SK-N-SH (cell line): Measurements from ENCODE around the gene ATP1A1. TPM values are rescaled to one million over a fixed set of nuclear protein-coding genes. Genes with fewer than 3 reads are reported as not detected.

ENCODE experiments used
- CTCF ChIA-PET: fragments of 300-600, 350-600 bp; formaldehyde crosslinking; extraction: SDS; loops from one replicate; lab custom pipeline; 2021; lab: Yijun Ruan, JAX
- POLR2A ChIA-PET: fragments of 350-600 bp; sonication (Branson Sonifier 250); formaldehyde crosslinking; extraction: SDS; loops from one replicate; lab custom pipeline; 2020; ENCODE audit warnings: antibody characterized with exemption, inconsistent platforms; lab: Yijun Ruan, JAX
- DNase-seq: peaks from one replicate; pipeline ENCODE4 v3.0.0; 2012
- H2AFZ ChIP-seq: fragments of 200-600 bp; sonication (generic); 2 replicates; pipeline ENCODE4 v1.8.1; 2016; ENCODE audit warnings: antibody characterized with exemption, mild to moderate bottlenecking, low read depth
- H3F3A ChIP-seq: fragments of 200-600 bp; sonication (generic); replicated peaks from 2 replicates; pipeline ENCODE3; 2016; ENCODE audit warnings: antibody characterized with exemption, mild to moderate bottlenecking; ENCODE audit not compliant: insufficient read depth
- H3K27ac ChIP-seq, 2 experiments: fragments of 200-500 bp in 1 of 2; fragments of 200-600 bp in 1 of 2; sonication (Bioruptor generic) in 1 of 2; sonication (generic), shearing (Covaris generic) in 1 of 2; 2 replicates each; pipeline versions ENCODE4 v1.5.1 to v1.6.1; 2014 to 2016; ENCODE audit warnings: low read depth in 2 of 2, inconsistent platforms in 1 of 2, low read length in 1 of 2, mild to moderate bottlenecking in 1 of 2, mixed read lengths in 1 of 2
- H3K27me3 ChIP-seq: fragments of 200-600 bp; sonication (generic), shearing (Covaris generic); 2 replicates; pipeline ENCODE4 v1.6.1; 2016; ENCODE audit warnings: mixed run types; ENCODE audit not compliant: insufficient read depth
- H3K36me3 ChIP-seq, 2 experiments: fragments of 200-500 bp in 1 of 2; fragments of 200-600 bp in 1 of 2; sonication (Bioruptor generic) in 1 of 2; sonication (generic) in 1 of 2; replicated peaks in 1 of 2; 2 replicates each; pipeline versions ENCODE3 to v1.5.1; 2014 to 2016; ENCODE audit warnings: low read length in 1 of 2, mild to moderate bottlenecking in 1 of 2; ENCODE audit not compliant: insufficient read depth in 2 of 2, control insufficient read depth in 1 of 2
- H3K4me1 ChIP-seq, 2 experiments: fragments of 200-500 bp in 1 of 2; fragments of 200-600 bp in 1 of 2; sonication (Bioruptor generic) in 1 of 2; sonication (generic), shearing (Covaris generic) in 1 of 2; 2 replicates each; pipeline versions ENCODE4 v1.5.1 to v1.6.1; 2014 to 2016; ENCODE audit warnings: low read depth in 1 of 2, low read length in 1 of 2, mixed run types in 1 of 2; ENCODE audit not compliant: insufficient read depth in 2 of 2, control insufficient read depth in 1 of 2
- H3K4me2 ChIP-seq: fragments of 200-600 bp; sonication (generic), shearing (Covaris generic); 2 replicates; pipeline ENCODE4 v1.6.1; 2017; ENCODE audit warnings: mixed run types
- H3K4me3 ChIP-seq, 2 experiments: fragments of 200-500 bp in 1 of 2; fragments of 200-600 bp in 1 of 2; sonication (Bioruptor generic) in 1 of 2; sonication (generic), shearing (Covaris generic) in 1 of 2; 2 replicates each; pipeline versions ENCODE4 v1.5.1 to v1.8.1; 2014 to 2016; ENCODE audit warnings: low read depth in 2 of 2, inconsistent platforms in 1 of 2, low read length in 1 of 2, mild to moderate bottlenecking in 1 of 2, mixed read lengths in 1 of 2, moderate library complexity in 1 of 2
- H3K79me2 ChIP-seq: fragments of 200-600 bp; sonication (generic); 2 replicates; pipeline ENCODE4 v1.8.1; 2017; ENCODE audit warnings: mild to moderate bottlenecking; ENCODE audit not compliant: insufficient read depth
- H3K9ac ChIP-seq: fragments of 200-600 bp; sonication (generic); 2 replicates; pipeline ENCODE4 v1.6.1; 2017; ENCODE audit warnings: mixed run types
- H3K9me2 ChIP-seq: fragments of 200-600 bp; sonication (generic); 2 replicates; pipeline ENCODE4 v1.6.1; 2017; ENCODE audit warnings: mixed run types
- H3K9me3 ChIP-seq: fragments of 200-600 bp; sonication (generic); 2 replicates; pipeline ENCODE4 v1.6.1; 2017; ENCODE audit warnings: mixed run types, mild to moderate bottlenecking, moderate library complexity
- H4K20me1 ChIP-seq: fragments of 200-600 bp; sonication (generic); 2 replicates; pipeline ENCODE4 v1.6.1; 2017; ENCODE audit warnings: mild to moderate bottlenecking, mixed run types; ENCODE audit not compliant: insufficient read depth
- ELF1 ChIP-seq: IDR thresholded peaks from 2 replicates; pipeline ENCODE4 v1.4.0; 2012
- EP300 ChIP-seq, 2 experiments: IDR thresholded peaks; 2 replicates each; pipeline versions ENCODE4 v1.4.0 to v1.6.1; 2012; ENCODE audit warnings: borderline replicate concordance in 1 of 2, low read depth in 1 of 2, low read length in 1 of 2
- FOXJ3 ChIP-seq: sonication (generic); formaldehyde crosslinking; IDR thresholded peaks from 2 replicates; pipeline ENCODE4 v1.5.1; 2020; ENCODE audit warnings: mild to moderate bottlenecking, missing genetic modification reagents
- GABPA ChIP-seq: IDR thresholded peaks from 2 replicates; pipeline ENCODE4 v1.4.0; 2012; ENCODE audit warnings: low read depth, mild to moderate bottlenecking
- GATA2 ChIP-seq: sonication (generic); formaldehyde crosslinking; IDR thresholded peaks from 2 replicates; pipeline ENCODE4 v1.5.0; 2020; ENCODE audit warnings: mild to moderate bottlenecking, missing genetic modification reagents
- JUND ChIP-seq: IDR thresholded peaks from 2 replicates; pipeline ENCODE4 v1.4.0; 2012
- MEF2A ChIP-seq: IDR thresholded peaks from 2 replicates; pipeline ENCODE4 v1.4.0; 2012; ENCODE audit warnings: low read depth, borderline replicate concordance
- NFIC ChIP-seq: IDR thresholded peaks from 2 replicates; pipeline ENCODE4 v1.4.0; 2012; ENCODE audit warnings: borderline replicate concordance
- NRF1 ChIP-seq: IDR thresholded peaks from 2 replicates; pipeline ENCODE4 v1.6.1; 2012; ENCODE audit warnings: low read depth, mild to moderate bottlenecking, low read length
- POLR2AphosphoS5 ChIP-seq: IDR thresholded peaks from 2 replicates; pipeline ENCODE4 v1.6.1; 2012; ENCODE audit warnings: low read depth, low read length
- RAD21 ChIP-seq: IDR thresholded peaks from 2 replicates; pipeline ENCODE4 v1.6.1; 2012; ENCODE audit warnings: mild to moderate bottlenecking, low read length
- RCOR1 ChIP-seq: fragments of 150-350 bp; IDR thresholded peaks from 2 replicates; pipeline ENCODE4 v1.6.1; 2017; ENCODE audit warnings: antibody characterized with exemption, low read length
- RXRA ChIP-seq: IDR thresholded peaks from 2 replicates; pipeline ENCODE4 v1.4.0; 2012; ENCODE audit warnings: low read depth, mild to moderate bottlenecking, borderline replicate concordance
- SIN3A ChIP-seq: IDR thresholded peaks from 2 replicates; pipeline ENCODE4 v1.6.1; 2012; ENCODE audit warnings: low read depth, mild to moderate bottlenecking, low read length, moderate library complexity, borderline replicate concordance
- TAF1 ChIP-seq: IDR thresholded peaks from 2 replicates; pipeline ENCODE4 v1.6.1; 2012; ENCODE audit warnings: low read depth, mild to moderate bottlenecking, low read length, moderate library complexity, borderline replicate concordance
- YY1 ChIP-seq: IDR thresholded peaks from 2 replicates; pipeline ENCODE4 v1.4.0; 2012; ENCODE audit warnings: low read depth, mild to moderate bottlenecking
- polyA plus RNA-seq, 3 experiments: library from polyadenylated mRNA; depleted of rRNA; stranded (reverse); fragments of >200 nt; gene quantifications; 2 replicates each; pipeline ENCODE4 v1.2.3, GENCODE V29; 2012
- TF ChIP-seq, protein P1 (sequence below): IDR thresholded peaks from 2 replicates; pipeline ENCODE4 v1.4.0; 2012; ENCODE audit warnings: low read depth, borderline replicate concordance

ATP1A1 gene
- polyA plus RNA-seq, 1 of the 3 experiments (the other 2 are of a cell fraction), result 233 TPM

DNA sequence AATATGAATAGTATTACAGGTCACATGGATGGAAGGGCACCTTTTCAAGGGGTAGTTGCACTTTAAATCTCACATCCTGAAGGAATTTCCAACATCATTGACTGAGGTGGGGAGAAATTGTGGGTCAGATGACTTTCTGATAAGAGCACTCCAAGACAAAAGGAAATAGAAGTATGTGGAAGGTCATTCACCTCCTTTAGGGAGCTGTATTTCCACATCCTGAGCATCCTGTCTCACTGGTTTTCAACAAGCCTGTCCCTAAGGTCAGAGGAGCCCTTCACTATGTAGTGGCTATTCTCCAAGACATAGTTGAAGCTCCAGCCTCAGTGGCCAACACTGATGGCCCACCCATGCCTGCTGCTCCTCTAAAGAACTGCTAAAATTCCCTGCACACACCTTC, 76.5 kb downstream of the ATP1A1 start:
- H3K9ac ChIP-seq, result no peak overlapping the region
- H3K79me2 ChIP-seq, result no peaks in the 10 kb centered on the region
- H2AFZ ChIP-seq, result no peak overlapping the region
- H4K20me1 ChIP-seq, result no peaks in the 10 kb centered on the region
- ChIA-PET CTCF (no interaction called here), POLR2A (no interaction called here)
- no peak overlapping the region for H3K27ac ChIP-seq
- H3K9me3 ChIP-seq, result no peaks in the 10 kb centered on the region
- peaks cover 0 to 3% of the 10 kb centered on the region in 2 experiments; a peak in 1 of 4 replicates for H3K4me1 ChIP-seq
- no peak overlapping the region for H3K4me2 ChIP-seq
- no peaks in the 10 kb centered on the region for H3K27me3 ChIP-seq
- H3F3A ChIP-seq, result no peaks in the 10 kb centered on the region
- TF ChIP-seq NRF1, result no peak
- TF ChIP-seq SIN3A, result no peak
- no peak for TF ChIP-seq RXRA
- TF ChIP-seq, protein P1, sequence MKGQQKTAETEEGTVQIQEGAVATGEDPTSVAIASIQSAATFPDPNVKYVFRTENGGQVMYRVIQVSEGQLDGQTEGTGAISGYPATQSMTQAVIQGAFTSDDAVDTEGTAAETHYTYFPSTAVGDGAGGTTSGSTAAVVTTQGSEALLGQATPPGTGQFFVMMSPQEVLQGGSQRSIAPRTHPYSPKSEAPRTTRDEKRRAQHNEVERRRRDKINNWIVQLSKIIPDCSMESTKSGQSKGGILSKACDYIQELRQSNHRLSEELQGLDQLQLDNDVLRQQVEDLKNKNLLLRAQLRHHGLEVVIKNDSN, result no peak
- TF ChIP-seq JUND, result no peak
- DNase-seq, result no peak
- H3K9me2 ChIP-seq, result no peaks in the 10 kb centered on the region
- no peak overlapping the region for H3K4me3 ChIP-seq
- no peaks in the 10 kb centered on the region for H3K36me3 ChIP-seq

DNA sequence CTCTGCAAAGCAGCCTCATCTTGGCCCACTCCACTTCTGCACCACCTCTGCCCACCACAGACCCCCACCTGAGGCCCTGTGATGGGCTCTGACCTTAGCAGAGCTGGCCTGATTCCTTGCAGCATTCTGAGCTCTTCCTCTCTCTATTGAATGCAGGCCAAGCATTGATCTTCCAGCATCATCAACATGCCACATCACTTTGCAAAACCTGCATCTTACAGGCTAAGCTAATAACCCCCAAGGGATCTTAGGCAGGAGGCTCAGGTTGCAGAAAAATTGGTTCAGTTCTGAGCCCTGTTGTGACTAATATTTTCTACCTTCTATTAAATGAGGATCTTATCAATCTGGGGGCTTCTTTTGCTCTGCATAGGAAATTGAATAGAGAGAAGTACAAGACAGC, 78.7 kb downstream of the ATP1A1 start:
- no peaks in the 10 kb centered on the region for H3F3A ChIP-seq
- no peaks in the 10 kb centered on the region for H3K9me3 ChIP-seq
- DNase-seq, result no peak
- H3K27me3 ChIP-seq, result no peaks in the 10 kb centered on the region
- POLR2A ChIA-PET, result no interaction called here
- H2AFZ ChIP-seq, result no peak overlapping the region
- H4K20me1 ChIP-seq, result no peaks in the 10 kb centered on the region
- CTCF ChIA-PET, result interaction anchor here (1.0 to 2.1 kb wide), 3 partner anchors 34 to 312 kb away, joined by 3 to 7 read pairs (median 4); no protein-coding TSS in a partner anchor
- peaks cover 0 to 7% of the 10 kb centered on the region in 2 experiments; a peak in 1 of 4 replicates for H3K4me1 ChIP-seq
- H3K4me2 ChIP-seq, result no peak overlapping the region
- no peaks in the 10 kb centered on the region for H3K79me2 ChIP-seq
- H3K27ac ChIP-seq, result no peak overlapping the region
- no peak overlapping the region for H3K9ac ChIP-seq
- no peak for TF ChIP-seq RCOR1
- TF ChIP-seq YY1, result no peak
- no peak for TF ChIP-seq NFIC
- no peak for TF ChIP-seq GABPA
- no peak for TF ChIP-seq RAD21
- no peak for TF ChIP-seq FOXJ3 (CRISPR knock-in tag)
- TF ChIP-seq ELF1, result no peak
- no peak for TF ChIP-seq SIN3A
- no peak for TF ChIP-seq GATA2 (CRISPR knock-in tag)
- no peak for TF ChIP-seq POLR2AphosphoS5
- no peak for TF ChIP-seq TAF1
- TF ChIP-seq EP300 (IDR thresholded peaks at IDR 0.05; ENCODE audit: borderline replicate concordance in 1 of 2, low read depth in 1 of 2, low read length in 1 of 2), result no peak
- TF ChIP-seq, protein P1, result no peak
- no peak for TF ChIP-seq MEF2A
- H3K9me2 ChIP-seq, result no peaks in the 10 kb centered on the region
- H3K36me3 ChIP-seq, result no peaks in the 10 kb centered on the region
- no peak overlapping the region for H3K4me3 ChIP-seq
